Keratinocyte (primary cell): Measurements from ENCODE around the gene SHPK. TPM values are rescaled to one million over a fixed set of nuclear protein-coding genes. Genes with fewer than 3 reads are reported as not detected.

Experiments used
- DNase-seq: peaks from one replicate; pipeline ENCODE4 v3.0.0-alpha.2; 2011; ENCODE audit warnings: low read depth, missing footprints, low spot score
- FAIRE-seq: peaks from 2 replicates; lab custom pipeline; 2011; peaks lifted over from hg19 to GRCh38; lab: Jason Lieb, UNC
- H2AFZ ChIP-seq: 2 replicates; pipeline ENCODE4 v1.6.0; 2012; ENCODE audit warnings: low read length, control low read depth, inconsistent platforms; ENCODE audit not compliant: control insufficient read depth
- H3K27ac ChIP-seq: 2 replicates; pipeline ENCODE4 v1.5.1; 2011; ENCODE audit warnings: low read length; ENCODE audit not compliant: control insufficient read depth, insufficient read depth
- H3K27me3 ChIP-seq: 3 replicates; pipeline ENCODE4 v1.6.0; 2011; ENCODE audit warnings: low read length; ENCODE audit not compliant: control insufficient read depth, insufficient read depth; ENCODE audit errors: extremely low read depth
- H3K36me3 ChIP-seq, 2 experiments: 2 replicates in 1 of 2; 3 replicates in 1 of 2; pipeline ENCODE4 v1.5.1; 2011; ENCODE audit warnings: low read length in 2 of 2, mild to moderate bottlenecking in 1 of 2; ENCODE audit not compliant: control insufficient read depth in 2 of 2, insufficient read depth in 2 of 2; ENCODE audit errors: extremely low read depth in 1 of 2
- H3K4me1 ChIP-seq: 3 replicates; pipeline ENCODE4 v1.5.1; 2011; ENCODE audit warnings: low read length; ENCODE audit not compliant: control insufficient read depth, insufficient read depth; ENCODE audit errors: extremely low read depth
- H3K4me2 ChIP-seq: 3 replicates; pipeline ENCODE4 v1.6.0; 2011; ENCODE audit warnings: low read depth, low read length; ENCODE audit not compliant: control insufficient read depth, insufficient read depth; ENCODE audit errors: extremely low read depth
- H3K4me3 ChIP-seq, 3 experiments: fragments of 200-600 bp in 1 of 3; sonication (generic) in 1 of 3; 2 replicates in 2 of 3; 3 replicates in 1 of 3; pipeline ENCODE4 v1.5.1; 2011 to 2016; ENCODE audit warnings: low read length in 3 of 3, mild to moderate bottlenecking in 3 of 3, control low read depth in 2 of 3, inconsistent platforms in 1 of 3, low read depth in 1 of 3, mixed read lengths in 1 of 3, mixed run types in 1 of 3, moderate library complexity in 1 of 3; ENCODE audit not compliant: control insufficient read depth in 2 of 3, insufficient read depth in 2 of 3; ENCODE audit errors: extremely low read depth in 1 of 3
- H3K79me2 ChIP-seq: 2 replicates; pipeline ENCODE4 v1.6.0; 2012; ENCODE audit warnings: low read length; ENCODE audit not compliant: control insufficient read depth, insufficient read depth
- H3K9ac ChIP-seq: 3 replicates; pipeline ENCODE4 v1.6.0; 2011; ENCODE audit warnings: low read length; ENCODE audit not compliant: control insufficient read depth, insufficient read depth; ENCODE audit errors: extremely low read depth
- H3K9me1 ChIP-seq: 3 replicates; pipeline ENCODE4 v1.6.0; 2011; ENCODE audit warnings: low read length; ENCODE audit not compliant: control insufficient read depth, insufficient read depth; ENCODE audit errors: extremely low read depth
- H3K9me3 ChIP-seq: 2 replicates; pipeline ENCODE4 v1.5.1; 2012; ENCODE audit warnings: low read depth, low read length; ENCODE audit not compliant: control insufficient read depth
- H4K20me1 ChIP-seq: 3 replicates; pipeline ENCODE4 v1.6.0; 2011; ENCODE audit warnings: low read length; ENCODE audit not compliant: control insufficient read depth, insufficient read depth; ENCODE audit errors: extremely low read depth
- EZH2 ChIP-seq: IDR thresholded peaks from one replicate; pipeline ENCODE4 v1.6.1; 2012; ENCODE audit warnings: inconsistent platforms, mild to moderate bottlenecking, low read length, moderate library complexity
- dilution Hi-C: fragments of 300-500 bp; cut with MboI; formaldehyde crosslinking; loops from one replicate; pipeline ENCODE4 v1.7.0; 2020; ENCODE audit warnings: low sequenced_read_pairs; ENCODE audit not compliant: extremely low pct_ligation_motif_present
- polyA plus RNA-seq, 5 experiments: library from polyadenylated mRNA; depleted of rRNA in 3 of 5; stranded (reverse) in 3 of 5; stranded (forward) in 1 of 5; unstranded in 1 of 5; fragments of >200 nt; gene quantifications; 1 replicate in 1 of 5; 2 replicates in 3 of 5; 3 replicates in 1 of 5; pipeline versions ENCODE4 v1.2.1 to v1.2.3, GENCODE V29; 2011 to 2012; ENCODE audit warnings: missing spikeins in 2 of 5, low read depth in 1 of 5, low replicate concordance in 1 of 5
- TF ChIP-seq, protein P1 (sequence below), 3 experiments: IDR thresholded peaks in 1 of 3; conservative IDR thresholded peaks in 1 of 3; optimal IDR thresholded peaks in 1 of 3; 2 replicates in 2 of 3; 3 replicates in 1 of 3; pipeline versions ENCODE3 to v1.5.1; 2011; ENCODE audit warnings: low read length in 3 of 3, mild to moderate bottlenecking in 3 of 3, moderate library complexity in 2 of 3, control low read depth in 1 of 3, inconsistent platforms in 1 of 3; ENCODE audit not compliant: insufficient read depth in 2 of 3; ENCODE audit errors: extremely low read depth in 1 of 3

Gene SHPK
- polyA plus RNA-seq, 1 donor (not counting 4 experiments of a cell fraction or from before 2014, with no cell fraction given) = 9.2 TPM

DNA sequence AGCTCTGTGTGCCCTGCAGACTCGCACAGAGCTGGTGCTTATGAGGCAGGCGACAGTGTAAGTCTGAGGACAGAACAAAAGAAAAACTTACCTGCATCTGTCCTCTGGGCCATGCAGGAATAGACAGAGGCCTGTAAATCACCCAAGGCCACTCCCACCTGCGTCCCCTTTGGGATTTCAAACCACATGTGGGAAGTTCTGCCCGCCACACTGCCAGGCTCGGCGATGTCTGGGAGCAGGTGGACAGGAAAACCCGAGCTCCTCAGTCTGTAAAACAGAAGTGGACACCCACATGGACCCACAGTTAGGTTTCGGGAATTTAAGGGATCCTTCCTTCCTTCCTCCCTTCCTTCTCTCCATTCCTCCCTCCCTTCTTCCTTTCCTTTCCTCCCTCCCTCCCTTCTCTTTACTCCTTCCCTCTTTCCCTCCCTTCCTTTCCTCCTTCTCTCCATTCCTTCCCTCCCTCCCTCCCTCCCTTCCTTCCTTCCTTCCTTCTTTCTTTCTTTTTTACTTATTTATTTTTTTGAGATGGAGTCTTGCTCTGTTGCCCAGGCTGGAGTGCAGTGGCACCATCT is 14.8 kb downstream of the SHPK start:
- Histone ChIP-seq H3K4me3 (no peak overlapping the region), H3K9me1 (no peaks in the 10 kb centered on the region), H3K9ac (no peak overlapping the region), H3K27ac (no peak overlapping the region), H4K20me1 (no peaks in the 10 kb centered on the region), H3K4me2 (no peak overlapping the region), H2AFZ (no peak overlapping the region), H3K27me3 (no peaks in the 10 kb centered on the region), H3K9me3 (no peaks in the 10 kb centered on the region), H3K79me2 (no peaks in the 10 kb centered on the region), H3K4me1 (no peaks in the 10 kb centered on the region), H3K36me3 (peaks cover 15 to 28% of the 10 kb centered on the region in 2 experiments)
- FAIRE-seq (no peak), DNase-seq (no peak)
- dilution Hi-C loops = no loop called here
- TF ChIP-seq, protein P1, sequence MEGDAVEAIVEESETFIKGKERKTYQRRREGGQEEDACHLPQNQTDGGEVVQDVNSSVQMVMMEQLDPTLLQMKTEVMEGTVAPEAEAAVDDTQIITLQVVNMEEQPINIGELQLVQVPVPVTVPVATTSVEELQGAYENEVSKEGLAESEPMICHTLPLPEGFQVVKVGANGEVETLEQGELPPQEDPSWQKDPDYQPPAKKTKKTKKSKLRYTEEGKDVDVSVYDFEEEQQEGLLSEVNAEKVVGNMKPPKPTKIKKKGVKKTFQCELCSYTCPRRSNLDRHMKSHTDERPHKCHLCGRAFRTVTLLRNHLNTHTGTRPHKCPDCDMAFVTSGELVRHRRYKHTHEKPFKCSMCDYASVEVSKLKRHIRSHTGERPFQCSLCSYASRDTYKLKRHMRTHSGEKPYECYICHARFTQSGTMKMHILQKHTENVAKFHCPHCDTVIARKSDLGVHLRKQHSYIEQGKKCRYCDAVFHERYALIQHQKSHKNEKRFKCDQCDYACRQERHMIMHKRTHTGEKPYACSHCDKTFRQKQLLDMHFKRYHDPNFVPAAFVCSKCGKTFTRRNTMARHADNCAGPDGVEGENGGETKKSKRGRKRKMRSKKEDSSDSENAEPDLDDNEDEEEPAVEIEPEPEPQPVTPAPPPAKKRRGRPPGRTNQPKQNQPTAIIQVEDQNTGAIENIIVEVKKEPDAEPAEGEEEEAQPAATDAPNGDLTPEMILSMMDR (optimal IDR thresholded peaks at IDR 0.05 in 1 of 3, IDR thresholded peaks at IDR 0.05 in 1 of 3, conservative IDR thresholded peaks at IDR 0.05 in 1 of 3; ENCODE audit: extremely low read depth in 1 of 3, insufficient read depth in 2 of 3, low read length in 3 of 3) = no peak
- no peak for TF ChIP-seq EZH2

DNA sequence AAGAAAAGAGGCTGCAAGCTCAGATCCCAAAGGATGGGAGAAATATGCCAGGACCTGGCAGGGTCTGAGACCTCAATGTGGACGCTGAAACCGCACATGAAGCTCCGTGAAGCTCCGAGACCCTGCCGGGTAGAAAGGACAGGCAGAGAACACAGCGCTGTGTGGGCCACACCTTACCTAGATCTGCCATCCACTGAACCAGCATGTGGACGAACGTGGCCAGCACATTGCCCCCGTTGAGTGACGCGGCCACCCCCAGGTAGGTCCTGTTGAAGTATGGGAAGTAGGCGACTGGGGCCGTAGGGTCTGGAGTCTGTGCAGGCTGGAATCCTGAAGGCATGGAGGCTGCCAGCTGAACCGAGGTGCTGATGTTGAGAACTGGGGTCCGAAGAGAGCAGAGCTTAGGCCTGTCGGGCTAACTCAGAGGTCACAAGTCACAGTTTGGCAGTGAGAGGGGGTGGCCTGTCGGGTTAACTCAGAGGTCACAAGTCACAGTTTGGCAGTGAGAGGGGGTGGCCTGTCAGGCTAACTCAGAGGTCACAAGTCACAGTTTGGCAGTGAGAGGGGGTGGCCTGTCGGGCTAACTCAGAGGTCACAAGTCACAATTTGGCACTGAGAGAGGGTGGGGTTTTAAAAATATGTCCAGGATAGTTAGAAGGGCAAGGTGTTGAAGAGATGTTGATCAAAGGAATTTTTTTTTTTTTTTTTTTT is 20.7 kb downstream of the SHPK start:
- TF ChIP-seq, protein P1 (optimal IDR thresholded peaks at IDR 0.05 in 1 of 3, IDR thresholded peaks at IDR 0.05 in 1 of 3, conservative IDR thresholded peaks at IDR 0.05 in 1 of 3; ENCODE audit: extremely low read depth in 1 of 3, insufficient read depth in 2 of 3, low read length in 3 of 3) = no peak
- TF ChIP-seq EZH2 = no peak
- Histone ChIP-seq H2AFZ (no peak overlapping the region), H3K27me3 (no peaks in the 10 kb centered on the region), H3K9ac (no peak overlapping the region), H3K4me2 (no peak overlapping the region), H3K27ac (no peak overlapping the region), H3K9me1 (no peaks in the 10 kb centered on the region), H4K20me1 (no peaks in the 10 kb centered on the region), H3K4me3 (no peak overlapping the region), H3K4me1 (no peaks in the 10 kb centered on the region), H3K9me3 (no peaks in the 10 kb centered on the region), H3K36me3 (peaks cover 15 to 25% of the 10 kb centered on the region in 2 experiments), H3K79me2 (no peaks in the 10 kb centered on the region)
- dilution Hi-C loops = no loop called here
- DNase-seq (no peak), FAIRE-seq (no peak)
